Type B pancreatic cell (in vitro differentiated cells): ENCODE results near the gene LRMDA. TPM values are rescaled to one million over a fixed set of nuclear protein-coding genes. Genes with fewer than 3 reads are reported as not detected.

Experiments
- DNase-seq: peaks from one replicate; pipeline ENCODE4 v3.0.0; 2021; ENCODE audit warnings: mixed read lengths; ENCODE audit not compliant: unreplicated experiment; ENCODE audit errors: extremely low spot score
- H3K27ac Mint-ChIP-seq: 2 replicates; pipeline ENCODE4 v1.8.0; 2021; ENCODE audit warnings: mild to moderate bottlenecking, mixed read lengths
- H3K27me3 Mint-ChIP-seq: 2 replicates; pipeline ENCODE4 v1.8.0; 2021; ENCODE audit warnings: mixed read lengths
- H3K36me3 Mint-ChIP-seq: 2 replicates; pipeline ENCODE4 v1.8.0; 2021; ENCODE audit warnings: mixed read lengths
- H3K4me1 Mint-ChIP-seq: one replicate; pipeline ENCODE4 v1.8.0; 2021; ENCODE audit warnings: mixed read lengths; ENCODE audit not compliant: unreplicated experiment
- H3K4me3 Mint-ChIP-seq: 2 replicates; pipeline ENCODE4 v1.8.0; 2021; ENCODE audit warnings: mild to moderate bottlenecking, mixed read lengths
- H3K9me3 Mint-ChIP-seq: 2 replicates; pipeline ENCODE4 v1.8.0; 2021; ENCODE audit warnings: mixed read lengths
- CTCF ChIP-seq: fragments of 200-600 bp; sonication (generic); conservative IDR thresholded peaks from 2 replicates; pipeline ENCODE4 v1.5.0; 2021; ENCODE audit warnings: antibody characterized with exemption, mild to moderate bottlenecking
- total RNA-seq: library from RNA; stranded (reverse); gene quantifications from 2 replicates; pipeline ENCODE4 v1.2.1, GENCODE V29; 2021; ENCODE audit warnings: low replicate concordance

Gene LRMDA
- total RNA-seq, 1 donor from 2014 or later, result 2.0 TPM

- no peak for TF ChIP-seq CTCF
- H3K4me3 Mint-ChIP-seq, result no peak overlapping the region
- H3K36me3 Mint-ChIP-seq, result no peaks in the 10 kb centered on the region
- DNase-seq, result no peak
- H3K27me3 Mint-ChIP-seq, result peaks cover 78% of the 10 kb centered on the region
- no peak overlapping the region for H3K27ac Mint-ChIP-seq
- H3K9me3 Mint-ChIP-seq, result no peaks in the 10 kb centered on the region
- H3K4me1 Mint-ChIP-seq, result peaks cover 42% of the 10 kb centered on the region
Observed at GRCh38 chr10:75708060-75708459, 276.6 kb downstream of the LRMDA start.

GRCh38 chr10:75709245-75709644 is 277.8 kb downstream of the LRMDA start:
- H3K4me3 Mint-ChIP-seq, result no peak overlapping the region
- H3K27ac Mint-ChIP-seq, result no peak overlapping the region
- H3K4me1 Mint-ChIP-seq, result peaks cover 35% of the 10 kb centered on the region
- DNase-seq, result no peak
- TF ChIP-seq CTCF, result no peak
- peaks cover 75% of the 10 kb centered on the region for H3K27me3 Mint-ChIP-seq
- no peaks in the 10 kb centered on the region for H3K9me3 Mint-ChIP-seq
- no peaks in the 10 kb centered on the region for H3K36me3 Mint-ChIP-seq

- peaks cover 35% of the 10 kb centered on the region for H3K4me1 Mint-ChIP-seq
- no peak for DNase-seq
- H3K4me3 Mint-ChIP-seq, result no peak overlapping the region
- H3K27ac Mint-ChIP-seq, result no peak overlapping the region
- H3K9me3 Mint-ChIP-seq, result no peaks in the 10 kb centered on the region
- TF ChIP-seq CTCF, result no peak
- no peaks in the 10 kb centered on the region for H3K36me3 Mint-ChIP-seq
- H3K27me3 Mint-ChIP-seq, result peaks cover 73% of the 10 kb centered on the region
Observed at GRCh38 chr10:75709811-75710210, 278.4 kb downstream of the LRMDA start.

GRCh38 chr10:75712242-75712880 is 280.9 kb downstream of the LRMDA start:
- peak overlapping the region; percentile 62 for H3K4me3 Mint-ChIP-seq
- DNase-seq, result no peak
- no peaks in the 10 kb centered on the region for H3K36me3 Mint-ChIP-seq
- H3K27ac Mint-ChIP-seq, result peak overlapping the region; percentile 32
- peaks cover 35% of the 10 kb centered on the region for H3K4me1 Mint-ChIP-seq
- no peak for TF ChIP-seq CTCF
- H3K27me3 Mint-ChIP-seq, result peaks cover 82% of the 10 kb centered on the region
- H3K9me3 Mint-ChIP-seq, result no peaks in the 10 kb centered on the region

- Mint-ChIP-seq H3K27ac (no peak overlapping the region), H3K27me3 (peaks cover 86% of the 10 kb centered on the region), H3K36me3 (no peaks in the 10 kb centered on the region), H3K4me1 (peaks cover 10% of the 10 kb centered on the region), H3K4me3 (no peak overlapping the region), H3K9me3 (peaks cover 4% of the 10 kb centered on the region)
- no peak for DNase-seq
- no peak for TF ChIP-seq CTCF
Observed at GRCh38 chr10:75716506-75716905, 285.1 kb downstream of the LRMDA start.
